KBM-7 (cell line): ENCODE measurements around the gene ACER3.
"Not testable (repeated sequence)": the region's sequence is repeated elsewhere in the genome, so short reads cannot be mapped to it uniquely, and the experiment has no call there.

Experiments
- DNase-seq: peaks from one replicate; pipeline ENCODE4 v3.0.0-alpha.2; 2015
- in situ Hi-C: fragments of 300-500 bp; cut with MboI; formaldehyde crosslinking; loops from 2 replicates; pipeline ENCODE4 v1.14.3; 2020; ENCODE audit warnings: low sequenced_read_pairs, low pct_unique_long_range_greater_than_20kb, mixed read lengths

Gene ACER3

GRCh38 chr11:76835036-76835435 is 25.7 kb upstream of the ACER3 start:
- no peak for DNase-seq
- in situ Hi-C loops, result no loop called here

GRCh38 chr11:76835928-76836612 is 24.6 kb upstream of the ACER3 start:
- DNase-seq, result peak; percentile 50
- in situ Hi-C loops, result no loop called here

DNA sequence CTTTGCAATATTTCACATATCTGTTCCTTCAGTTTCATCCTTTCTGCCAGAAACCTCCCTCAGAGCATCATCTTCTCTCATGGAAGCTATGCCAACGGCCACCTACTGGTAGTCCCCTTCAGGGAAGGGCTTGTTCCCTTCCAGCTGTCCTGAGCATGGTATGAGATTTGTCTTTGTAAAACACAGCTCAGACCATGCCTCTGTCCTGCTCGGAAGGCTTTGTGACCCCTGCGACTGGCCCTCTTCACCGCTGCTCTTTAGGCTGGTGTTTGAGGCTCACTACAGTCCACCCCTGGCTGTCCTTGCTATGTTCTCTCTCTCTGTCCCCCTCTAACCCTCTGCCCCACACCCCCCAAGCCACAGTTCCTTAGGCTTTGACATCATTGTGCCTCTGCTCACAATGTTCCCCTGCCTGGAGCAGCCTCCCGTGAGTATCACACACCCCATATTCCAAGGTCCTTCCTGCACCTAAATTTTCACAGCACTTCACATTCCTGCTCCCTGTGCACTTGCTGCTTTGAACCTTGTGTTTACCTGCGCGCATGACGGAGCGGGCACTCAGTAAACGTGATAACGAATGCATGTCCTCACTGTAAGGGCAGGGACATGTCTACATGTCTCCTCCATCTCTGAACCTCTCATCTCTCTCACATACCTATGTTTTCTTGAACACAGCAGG is 24.0 kb upstream of the ACER3 start:
- in situ Hi-C loops, result no loop called here
- no peak for DNase-seq

DNA sequence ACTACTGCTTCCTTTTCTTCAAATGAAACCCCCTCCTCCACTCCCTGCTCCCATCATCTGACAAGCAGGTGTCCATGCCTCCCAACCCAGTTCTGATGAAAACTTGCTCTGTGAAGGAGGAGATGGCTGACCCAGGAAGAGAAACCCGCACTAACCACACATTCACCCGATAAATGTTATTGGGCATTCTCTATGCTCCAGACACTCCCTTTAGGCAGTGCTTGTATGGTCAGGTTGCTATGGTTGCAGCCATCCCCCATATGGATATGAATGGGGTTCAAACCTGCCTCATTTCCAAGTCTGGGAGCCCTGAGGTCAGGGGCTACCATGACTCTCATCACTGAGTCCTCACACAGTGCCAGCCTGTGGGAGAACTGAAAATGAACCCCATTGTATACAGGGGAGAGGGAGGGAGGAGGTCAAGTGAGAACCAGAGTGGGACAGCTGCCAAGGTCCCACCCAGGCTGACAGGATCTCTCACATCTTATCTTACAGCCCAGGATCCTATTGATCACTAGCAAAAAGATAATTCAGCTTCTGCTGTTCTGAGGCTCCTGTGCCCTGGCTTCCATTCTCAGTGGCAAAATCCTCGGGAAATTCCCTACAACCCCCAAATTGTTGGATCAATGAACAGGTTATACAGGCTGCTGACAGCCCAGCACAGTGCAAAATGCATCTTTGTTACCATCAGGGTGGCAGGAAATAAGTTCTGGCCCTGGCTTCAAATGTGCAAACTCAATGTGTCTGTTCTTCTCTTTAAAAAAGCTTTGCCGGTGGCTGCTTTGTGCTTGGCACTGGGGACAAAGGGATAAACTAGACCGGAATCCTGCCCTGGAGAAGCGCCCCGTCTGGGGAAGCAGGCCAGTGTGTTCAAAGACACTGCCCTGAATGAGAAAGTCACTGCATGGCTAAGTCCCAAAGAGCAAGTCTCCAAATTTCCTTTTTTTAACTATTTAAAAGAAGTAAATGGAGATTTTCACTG is 22.7 kb upstream of the ACER3 start:
- in situ Hi-C loops, result no loop called here

GRCh38 chr11:76838678-76839068 is 22.0 kb upstream of the ACER3 start:
- in situ Hi-C loops, result no loop called here
- DNase-seq, result no peak

More for the DNA sequence above, 22.7 kb upstream of the ACER3 start:
- no peak for DNase-seq

GRCh38 chr11:76839311-76839710 is 21.4 kb upstream of the ACER3 start:
- DNase-seq, result no peak
- in situ Hi-C loops, result no loop called here

GRCh38 chr11:76841923-76842452 is 18.7 kb upstream of the ACER3 start:
- in situ Hi-C loops, result no loop called here
- no peak for DNase-seq

GRCh38 chr11:76843907-76844306 is 16.8 kb upstream of the ACER3 start:
- in situ Hi-C loops, result no loop called here
- no peak for DNase-seq

DNA sequence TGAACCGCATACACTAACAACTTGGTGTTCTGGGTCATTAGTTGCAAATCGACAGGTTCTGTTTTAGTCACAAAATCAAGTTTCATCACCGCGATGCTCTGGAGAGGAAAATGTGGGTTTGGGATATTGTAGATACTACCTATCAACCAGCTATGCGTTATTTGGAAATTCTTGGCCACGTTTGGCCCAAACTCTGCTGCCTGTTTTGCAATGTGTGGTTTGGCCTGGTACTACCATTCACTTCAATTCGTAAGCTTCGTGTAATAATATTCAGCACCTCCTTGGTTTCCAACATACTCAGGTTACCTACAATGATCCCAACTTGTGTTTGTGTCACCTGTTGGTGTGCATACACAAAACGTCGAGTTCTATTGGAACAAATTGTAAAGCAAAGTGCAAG is 16.2 kb upstream of the ACER3 start:
- no peak for DNase-seq
- in situ Hi-C loops, result no loop called here

- in situ Hi-C loops, result no loop called here
- DNase-seq, result no peak
These were observed 15.6 kb upstream of the ACER3 start for GRCh38 chr11:76845069-76845468.

GRCh38 chr11:76846441-76846840 is 14.3 kb upstream of the ACER3 start:
- in situ Hi-C loops, result no loop called here
- DNase-seq, result no peak

GRCh38 chr11:76849376-76849775 is 11.3 kb upstream of the ACER3 start:
- no peak for DNase-seq
- in situ Hi-C loops, result no loop called here

- in situ Hi-C loops, result no loop called here
These were observed 10.6 kb upstream of the ACER3 start for GRCh38 chr11:76850130-76850529.

GRCh38 chr11:76850815-76851214 is 9.9 kb upstream of the ACER3 start:
- in situ Hi-C loops, result no loop called here

More at GRCh38 chr11:76850130-76850529, 10.6 kb upstream of the ACER3 start:
- DNase-seq, result no peak

DNA sequence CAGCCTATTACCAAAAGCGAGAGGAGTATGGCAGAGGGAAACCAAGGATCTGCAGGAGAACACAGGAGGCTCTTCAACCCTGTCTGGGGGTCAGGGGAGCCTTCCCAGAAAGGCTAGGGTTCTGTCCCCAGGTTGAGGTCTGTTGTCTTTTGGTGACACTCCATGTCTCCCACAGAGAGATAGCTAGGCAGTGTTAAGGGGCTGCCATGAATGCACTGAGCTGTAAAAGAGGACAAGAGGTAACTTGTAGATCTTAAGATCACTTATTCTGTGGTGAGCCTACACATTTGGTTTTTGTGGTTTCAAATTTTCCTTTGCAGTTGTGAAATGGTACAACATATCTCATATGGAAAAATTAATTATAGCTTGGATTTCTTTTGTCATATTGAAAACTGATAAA is 6.0 kb upstream of the ACER3 start:
- peak; percentile 27 for DNase-seq

More at GRCh38 chr11:76850815-76851214, 9.9 kb upstream of the ACER3 start:
- no peak for DNase-seq

DNA sequence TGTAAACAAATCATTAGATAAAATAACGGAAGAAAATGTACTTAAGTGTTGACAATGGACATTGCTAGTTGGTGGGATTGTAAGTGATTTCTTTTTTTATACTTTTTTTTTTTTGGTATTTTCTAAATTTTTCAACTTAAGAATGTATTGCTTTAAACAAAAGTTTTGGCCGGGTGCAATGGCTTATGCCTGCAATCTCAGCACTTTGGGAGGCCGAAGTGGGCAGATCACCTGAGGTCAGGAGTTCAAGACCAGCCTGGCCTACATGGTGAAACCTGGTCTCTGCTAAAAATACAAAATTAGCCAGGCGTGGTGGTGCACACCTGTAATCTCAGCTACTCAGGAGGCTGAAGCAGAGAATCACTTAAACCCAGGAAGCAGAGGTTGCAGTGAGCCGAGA is 5.0 kb upstream of the ACER3 start:
- DNase-seq, in situ Hi-C loops: not testable (repeated sequence)

More for the DNA sequence above, 6.0 kb upstream of the ACER3 start:
- in situ Hi-C loops, result no loop called here

GRCh38 chr11:76856106-76856505 is 4.6 kb upstream of the ACER3 start:
- in situ Hi-C loops, result no loop called here
- peak; percentile 35 for DNase-seq

DNA sequence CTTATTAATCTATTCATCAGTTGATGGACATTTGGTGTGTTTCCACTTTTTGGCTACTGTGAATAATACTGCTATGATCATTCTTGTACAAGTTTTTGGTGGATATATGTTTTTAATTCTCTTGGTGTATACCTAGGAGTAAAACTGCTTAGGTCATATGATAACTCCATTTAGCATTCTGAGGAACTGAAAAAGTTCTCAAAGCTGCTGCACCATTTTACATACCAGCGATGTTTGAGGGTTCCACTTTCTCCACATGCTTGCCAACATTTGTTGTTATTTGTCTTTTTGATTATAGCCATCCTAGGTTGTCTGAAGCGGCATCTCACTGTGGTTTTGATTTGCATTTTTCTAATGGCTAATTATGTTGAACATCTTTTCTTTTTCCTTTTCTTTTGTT is 4.1 kb upstream of the ACER3 start:
- in situ Hi-C loops, result no loop called here
- no peak for DNase-seq

DNA sequence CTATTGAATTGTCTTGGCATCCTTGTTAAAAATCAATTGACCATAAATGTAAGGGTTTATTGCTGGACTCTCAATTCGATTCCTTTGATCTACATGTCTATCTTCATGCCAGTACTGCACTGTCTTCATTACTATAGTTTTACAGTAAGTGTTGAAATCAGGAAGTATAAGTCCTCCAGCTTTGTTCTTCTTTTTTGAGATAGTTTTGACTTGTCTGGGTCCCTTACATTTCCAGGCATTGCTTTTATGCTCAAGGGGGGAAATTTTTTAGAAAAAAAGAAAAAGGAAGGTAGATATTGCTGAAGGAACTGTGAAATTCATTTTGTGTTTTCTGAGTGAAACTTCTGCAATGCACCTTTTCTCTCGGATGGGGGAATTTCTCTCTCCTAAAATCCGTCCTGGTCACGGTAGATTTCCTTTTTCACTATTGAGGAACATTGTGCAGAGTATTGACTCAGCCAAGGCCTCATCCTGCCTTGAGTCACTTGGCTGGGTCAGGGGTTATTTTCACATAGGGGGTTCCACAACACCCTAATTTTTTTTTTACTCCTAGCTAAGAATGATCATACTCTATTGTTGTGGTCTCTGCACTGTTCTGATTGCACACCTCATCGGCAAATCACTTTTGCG is 2.8 kb upstream of the ACER3 start:
- in situ Hi-C loops, result no loop called here
- DNase-seq, result peak; percentile 71
